Measurements from ENCODE around the gene PLTP.
"Not testable (repeated sequence)": the region's sequence is repeated elsewhere in the genome, so short reads cannot be mapped to it uniquely, and the experiment has no call there.

The PLTP gene

DNA sequence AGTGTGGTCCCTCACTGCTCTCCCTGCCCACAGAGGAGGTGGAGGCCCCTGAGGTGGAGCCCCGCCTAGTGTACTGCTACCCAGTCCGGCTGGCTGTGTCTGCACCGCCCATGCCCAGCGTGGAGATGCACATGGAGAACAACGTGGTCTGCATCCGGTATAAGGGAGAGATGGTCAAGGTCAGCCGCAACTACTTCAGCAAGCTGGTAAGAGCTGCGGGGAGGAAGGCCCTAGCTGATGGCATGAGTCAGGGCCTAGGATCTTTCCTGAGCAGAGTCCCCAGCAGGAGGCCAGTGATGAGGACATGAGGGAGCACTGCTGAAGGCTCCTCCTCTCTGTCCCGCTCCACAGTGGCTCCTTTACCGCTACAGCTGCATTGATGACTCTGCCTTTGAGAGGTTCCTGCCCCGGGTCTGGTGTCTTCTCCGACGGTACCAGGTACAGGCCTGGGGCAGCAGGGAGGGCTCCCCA lies 33.8 kb upstream of the PLTP start:
- no peak for DNase-seq (ENCODE audit: low read depth, low spot score)
- no peak overlapping the region for H3K27ac ChIP-seq

DNA sequence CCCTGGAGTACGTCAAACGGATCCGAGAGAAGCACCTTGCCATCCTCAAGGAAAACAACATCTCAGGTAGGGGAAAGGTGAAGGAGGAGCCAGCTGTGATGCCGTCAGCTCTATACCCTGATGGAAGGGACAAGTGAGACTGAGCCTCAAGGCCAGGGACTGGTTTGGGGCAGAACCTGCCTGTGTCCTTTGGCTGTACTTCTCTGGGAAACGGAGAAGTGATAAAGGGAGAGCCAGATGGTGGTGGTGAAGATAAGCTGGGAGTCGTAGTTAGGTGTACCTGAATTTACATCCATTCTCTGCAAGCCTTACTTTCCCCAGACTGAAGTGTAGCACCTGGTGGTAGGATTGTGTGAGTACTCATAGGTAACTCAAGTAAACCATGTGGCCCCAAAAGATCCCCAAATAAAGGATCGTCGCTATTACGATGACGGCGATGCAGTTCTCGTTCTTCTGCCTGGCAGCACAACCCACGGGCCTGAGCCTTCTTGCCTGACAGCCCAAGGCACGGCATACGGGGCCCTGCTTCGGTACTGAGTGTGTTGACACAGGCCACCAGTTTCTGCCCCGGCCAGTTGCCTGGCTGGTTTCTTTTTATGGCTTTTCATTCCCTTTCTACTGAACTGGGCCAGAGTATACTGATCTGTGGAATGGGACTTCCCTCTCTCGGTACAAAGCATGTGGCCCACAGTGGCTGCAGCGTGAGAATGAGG lies 33.2 kb upstream of the PLTP start:
- DNase-seq (ENCODE audit: low read depth, low spot score), result no peak
- peak overlapping the region; percentile 40 for H3K27ac ChIP-seq

DNA sequence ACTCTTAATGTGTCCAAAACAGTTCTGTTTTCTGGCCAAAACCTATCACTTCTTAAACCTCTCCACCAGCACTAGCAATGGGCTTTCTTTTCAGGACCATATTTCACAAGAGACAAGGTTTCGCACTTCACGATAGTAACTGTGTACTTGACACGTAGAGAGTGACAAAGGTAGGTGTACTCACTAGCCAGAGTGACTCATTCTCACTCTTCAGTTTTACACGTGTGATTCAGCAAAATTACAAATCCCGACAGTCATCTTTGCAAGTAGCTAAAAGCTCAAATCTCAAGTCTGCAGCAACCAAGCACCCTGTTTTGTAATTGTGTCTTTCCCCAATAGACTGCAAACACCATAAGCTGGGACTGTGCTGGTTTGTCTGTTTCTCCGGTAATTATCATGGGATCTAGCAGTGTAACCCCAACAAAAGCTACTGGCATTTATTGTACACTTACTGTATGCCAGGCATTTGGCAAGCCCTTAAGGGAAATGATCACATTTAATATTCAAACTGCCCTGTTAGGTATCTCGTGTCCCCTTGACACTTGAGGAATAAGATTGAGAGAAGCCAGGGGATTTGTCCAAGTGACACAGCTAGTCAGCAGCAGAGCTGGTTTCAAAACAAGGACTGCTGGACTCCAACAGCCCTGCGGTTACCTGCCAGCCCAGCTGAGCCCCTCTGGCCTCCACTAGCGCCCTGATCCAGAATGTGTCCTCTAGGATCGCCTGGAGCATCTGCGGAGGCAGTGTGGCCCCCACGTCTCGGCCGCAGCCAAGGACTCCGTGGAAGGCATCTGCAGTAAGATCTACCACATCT lies 32.4 kb upstream of the PLTP start:
- DNase-seq (ENCODE audit: low read depth, low spot score), result peak; percentile 73
- peak overlapping the region; percentile 40 for H3K27ac ChIP-seq

DNA sequence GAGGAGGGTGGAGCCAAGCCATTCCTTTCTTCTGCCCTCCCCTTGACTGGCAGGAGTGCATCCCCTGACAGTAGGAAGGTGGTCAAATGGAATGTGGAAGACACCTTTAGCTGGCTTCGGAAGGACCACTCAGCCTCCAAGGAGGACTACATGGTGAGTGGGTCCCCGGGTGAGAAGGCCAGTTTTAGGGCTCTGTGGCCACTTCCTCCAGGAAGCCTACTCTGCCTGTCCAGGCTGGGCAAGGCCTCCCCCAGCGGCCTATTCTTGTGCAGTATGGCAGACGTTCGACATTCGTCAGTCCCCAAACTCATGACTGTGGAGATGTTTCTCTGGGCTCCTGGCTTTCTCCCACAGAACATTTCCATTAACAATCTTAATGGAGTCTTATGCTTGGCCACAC lies 31.7 kb upstream of the PLTP start:
- DNase-seq (ENCODE audit: low read depth, low spot score), result no peak
- H3K27ac ChIP-seq, result peak overlapping the region; percentile 40

DNA sequence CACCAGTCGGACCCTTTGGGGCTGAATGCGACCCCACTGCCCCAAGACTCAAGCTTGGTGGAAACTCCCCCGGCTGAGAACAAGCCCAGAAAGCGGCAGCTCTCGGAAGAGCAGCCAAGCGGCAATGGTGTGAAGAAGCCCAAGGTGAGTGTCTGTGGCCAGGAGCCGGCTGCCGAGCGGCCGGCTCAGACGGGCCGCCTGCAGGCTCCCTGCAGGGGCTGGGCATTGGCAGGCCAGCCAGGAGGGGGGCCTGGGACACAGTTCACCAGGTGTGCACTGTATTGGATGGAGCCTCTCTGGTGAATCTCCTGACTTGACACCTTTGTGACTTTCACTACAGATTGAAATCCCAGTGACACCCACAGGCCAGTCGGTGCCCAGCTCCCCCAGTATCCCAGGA lies 28.5 kb upstream of the PLTP start:
- DNase-seq (ENCODE audit: low read depth, low spot score), result no peak
- H3K27ac ChIP-seq, result no peak overlapping the region

DNA sequence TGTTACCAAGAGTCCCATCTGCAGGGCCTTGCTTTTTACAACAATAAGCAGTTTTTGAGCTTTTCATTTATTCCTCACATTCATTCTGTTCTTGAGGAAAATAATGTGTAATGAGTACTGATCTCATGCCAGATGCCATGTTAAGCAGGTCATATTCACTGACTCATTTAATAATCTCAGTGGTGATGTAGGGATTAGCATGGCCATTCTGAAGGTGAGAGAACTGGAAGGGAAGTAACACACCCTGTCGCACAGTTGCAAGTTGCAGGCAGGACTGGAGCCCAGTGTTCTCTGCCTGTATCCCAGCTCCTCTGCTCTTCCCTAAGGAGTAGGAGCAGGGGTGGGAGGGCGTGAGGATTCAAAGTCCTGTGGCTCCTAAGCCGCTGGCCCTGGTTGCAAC lies 28.1 kb upstream of the PLTP start:
- DNase-seq (ENCODE audit: low read depth, low spot score), result no peak
- H3K27ac ChIP-seq, result no peak overlapping the region

DNA sequence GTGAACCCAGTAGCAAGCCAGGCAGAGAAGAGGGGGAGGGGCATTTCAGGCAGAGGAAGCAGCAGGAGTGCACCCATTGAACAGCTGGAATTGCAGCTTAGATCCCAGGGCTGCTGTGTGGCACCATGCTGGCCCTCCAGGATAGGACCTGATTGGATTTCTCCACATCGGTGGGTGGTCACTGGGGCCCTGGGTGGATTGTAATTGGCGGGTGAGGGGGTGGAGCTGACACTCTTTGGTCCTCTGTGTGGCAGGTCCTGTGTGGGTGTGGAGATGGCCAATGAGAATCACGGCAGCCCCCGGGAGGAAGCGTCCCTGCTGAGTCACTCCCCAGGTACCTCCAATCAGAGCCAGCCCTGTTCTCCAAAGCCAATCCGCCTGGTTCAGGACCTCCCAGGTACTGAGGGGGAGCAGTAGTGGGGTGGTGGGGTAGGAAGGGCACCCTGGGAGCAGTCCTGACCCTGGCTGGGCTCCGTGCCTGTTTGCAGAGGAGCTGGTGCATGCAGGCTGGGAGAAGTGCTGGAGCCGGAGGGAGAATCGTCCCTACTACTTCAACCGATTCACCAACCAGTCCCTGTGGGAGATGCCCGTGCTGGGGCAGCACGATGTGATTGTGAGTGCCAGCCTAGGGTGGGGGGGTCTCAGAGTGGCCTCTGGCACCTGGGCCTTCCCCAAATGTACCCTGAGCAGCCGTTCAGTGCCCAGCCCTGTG lies 26.9 kb upstream of the PLTP start:
- no peak overlapping the region for H3K27ac ChIP-seq
- DNase-seq (ENCODE audit: low read depth, low spot score), result no peak

DNA sequence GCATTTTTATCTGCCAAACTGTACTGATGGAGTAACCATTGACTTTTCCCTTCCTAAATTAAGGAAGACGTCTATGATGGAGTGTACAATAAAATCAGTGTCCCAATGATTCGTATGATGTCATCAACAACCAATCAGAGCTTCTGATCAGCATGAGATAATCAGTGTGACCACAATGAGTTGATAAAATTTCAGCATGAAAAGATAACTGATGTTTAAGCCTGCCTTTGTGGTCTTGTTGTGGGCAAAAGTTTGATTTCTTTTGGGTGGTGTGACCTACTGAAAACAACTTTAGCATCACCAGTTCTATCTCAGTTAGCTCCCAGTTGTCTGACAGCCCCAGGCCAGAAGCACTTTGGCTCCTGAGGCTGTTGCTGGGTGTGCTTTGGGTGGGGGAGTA lies 25.8 kb upstream of the PLTP start:
- DNase-seq (ENCODE audit: low read depth, low spot score), result no peak
- H3K27ac ChIP-seq, result no peak overlapping the region

DNA sequence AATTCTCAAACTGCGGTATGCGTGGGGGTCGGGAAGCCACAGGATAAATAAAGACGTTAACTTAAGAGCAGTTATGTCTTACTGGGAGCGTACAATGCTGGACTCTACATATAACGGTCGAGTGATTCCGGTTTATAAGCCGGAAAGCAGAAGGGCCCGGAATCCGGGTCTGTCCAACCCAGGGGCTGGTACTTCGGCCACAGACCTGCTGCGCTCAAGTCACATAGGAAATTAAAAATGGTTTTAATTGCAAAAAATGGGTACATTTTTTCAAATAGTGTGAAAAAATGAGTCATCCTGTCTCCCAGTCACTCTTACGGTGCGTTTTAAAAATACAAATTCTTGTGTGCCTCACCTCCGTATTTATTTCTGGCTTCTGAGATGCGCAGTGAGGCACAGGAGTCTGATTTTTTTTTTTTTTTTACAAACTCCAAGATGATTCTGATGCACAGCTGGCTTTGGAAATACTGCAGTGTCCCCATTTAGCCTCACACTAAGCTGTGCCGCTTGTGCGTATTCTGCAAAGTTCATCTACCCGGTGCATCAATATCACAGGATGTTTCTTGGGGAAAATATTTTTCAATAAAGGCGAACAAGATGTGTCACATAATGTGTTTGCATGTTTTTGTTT lies 23.6 kb upstream of the PLTP start:
- H3K27ac ChIP-seq, result peak overlapping the region; percentile 97
- DNase-seq (ENCODE audit: low read depth, low spot score), result no peak

DNA sequence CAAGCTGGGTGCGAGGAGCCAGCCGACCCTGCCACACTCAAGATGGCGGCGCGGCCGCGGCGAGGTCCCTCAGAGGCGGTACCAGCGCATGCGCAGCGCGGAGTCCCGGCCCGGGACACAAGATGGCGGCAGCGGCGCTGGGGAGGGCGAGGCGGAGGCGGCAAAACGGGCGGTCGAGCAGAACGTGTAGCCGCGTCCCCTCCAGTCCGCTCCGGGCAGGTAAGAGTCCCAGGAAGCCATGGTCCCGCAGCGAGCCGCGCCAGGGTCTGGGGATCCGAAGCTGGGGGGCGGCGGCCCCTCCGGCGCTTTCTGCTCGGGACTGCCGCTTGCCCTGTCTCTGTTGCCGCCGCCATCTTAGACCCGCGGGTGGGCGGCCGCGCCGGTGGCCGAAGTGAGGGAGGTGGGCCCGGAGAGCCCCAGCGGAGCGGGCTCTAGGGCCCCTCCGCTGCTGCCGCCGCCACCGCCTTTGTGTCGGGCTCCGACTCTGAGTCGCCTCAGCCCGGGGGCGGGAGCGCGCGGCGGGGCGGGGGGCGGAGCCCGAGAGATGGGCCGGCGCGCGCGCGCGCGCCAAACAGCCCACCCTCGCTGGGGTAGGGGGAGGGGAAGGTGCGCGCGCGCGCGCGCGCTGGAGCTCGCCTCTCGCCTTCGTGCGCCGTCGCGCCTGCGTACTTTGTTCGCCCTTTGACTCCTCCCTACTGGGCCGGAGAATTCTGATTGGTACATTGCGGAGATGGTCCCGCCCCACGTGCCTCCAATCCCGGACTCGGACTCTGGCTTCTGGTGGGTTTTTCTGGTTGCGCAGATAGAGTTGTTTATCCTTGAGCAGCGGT lies 22.8 kb upstream of the PLTP start, which contains the start of gene PCIF1:
Gene PCIF1, plus strand, starts transcription at position 98 of the 830 bp plus-strand sequence. CDS start 4,317 bp downstream, outside the sequence.
- H3K27ac ChIP-seq, result peak within 1 kb of the TSS; percentile 97
- DNase-seq (ENCODE audit: low read depth, low spot score), result peak; percentile 62

DNA sequence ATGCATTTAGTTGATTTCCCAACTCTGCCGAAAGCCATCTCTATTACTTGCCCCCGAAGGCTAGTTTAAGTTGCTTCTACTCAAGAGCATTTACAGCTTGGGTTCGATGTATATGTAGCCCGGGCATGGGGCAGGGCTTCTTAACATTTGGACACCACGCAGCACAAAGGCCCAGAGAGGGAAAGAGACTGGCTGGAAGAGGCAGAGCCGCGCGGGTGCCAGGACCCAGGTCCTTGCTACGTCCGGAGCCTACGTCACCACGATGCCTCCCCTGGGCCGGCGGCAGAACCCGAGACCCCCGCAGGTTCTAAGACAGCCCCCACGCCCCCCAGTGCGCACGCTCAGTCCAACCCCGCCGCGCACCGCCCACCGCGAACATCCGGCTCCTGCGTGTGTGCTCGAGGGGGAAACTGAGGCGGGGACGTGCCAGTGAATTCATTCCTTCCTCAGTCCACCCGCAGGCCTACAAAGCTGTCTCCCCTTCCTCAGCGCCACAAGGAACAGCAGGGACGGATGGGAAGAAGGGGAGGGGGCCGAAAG lies 22.2 kb upstream of the PLTP start:
- DNase-seq (ENCODE audit: low read depth, low spot score), result no peak
- H3K27ac ChIP-seq, result peak overlapping the region; percentile 97

DNA sequence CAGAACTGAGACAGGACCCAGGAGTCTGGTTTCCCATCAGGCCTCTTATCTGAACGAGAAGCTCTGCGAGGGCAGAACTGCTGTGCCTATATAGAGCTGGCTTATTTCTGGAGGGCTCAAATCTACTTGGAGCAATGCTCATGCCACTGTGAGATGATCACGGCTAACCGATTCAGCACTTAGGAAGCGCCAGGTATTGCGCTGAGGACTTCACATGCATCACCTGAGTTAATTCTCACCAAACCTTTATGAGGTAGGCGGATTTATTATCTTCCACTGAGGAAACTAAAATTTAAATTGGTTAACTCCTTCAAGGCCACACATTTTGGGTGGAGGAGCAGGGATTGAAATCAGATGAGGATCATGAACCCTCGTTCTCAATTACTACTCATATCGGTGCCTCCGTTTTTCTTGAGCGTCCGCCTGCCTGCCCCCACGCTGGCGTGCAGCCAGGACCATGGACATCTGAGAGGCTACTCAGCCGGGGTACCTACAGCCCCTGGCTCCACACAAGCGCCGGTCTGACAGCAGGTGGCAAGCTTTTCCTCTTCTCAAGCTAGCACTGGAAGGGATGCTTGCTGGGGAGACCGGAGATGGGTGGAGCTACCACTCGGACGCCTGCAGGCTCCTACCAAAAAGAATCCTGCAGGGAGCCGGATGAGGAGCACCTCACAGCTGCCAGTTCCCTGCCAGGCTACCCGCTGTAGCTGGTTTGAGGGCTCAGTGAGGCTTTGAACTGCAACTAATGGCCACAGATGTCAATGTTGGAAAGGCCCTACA lies 21.5 kb upstream of the PLTP start:
- no peak for DNase-seq (ENCODE audit: low read depth, low spot score)
- peak overlapping the region; percentile 97 for H3K27ac ChIP-seq

DNA sequence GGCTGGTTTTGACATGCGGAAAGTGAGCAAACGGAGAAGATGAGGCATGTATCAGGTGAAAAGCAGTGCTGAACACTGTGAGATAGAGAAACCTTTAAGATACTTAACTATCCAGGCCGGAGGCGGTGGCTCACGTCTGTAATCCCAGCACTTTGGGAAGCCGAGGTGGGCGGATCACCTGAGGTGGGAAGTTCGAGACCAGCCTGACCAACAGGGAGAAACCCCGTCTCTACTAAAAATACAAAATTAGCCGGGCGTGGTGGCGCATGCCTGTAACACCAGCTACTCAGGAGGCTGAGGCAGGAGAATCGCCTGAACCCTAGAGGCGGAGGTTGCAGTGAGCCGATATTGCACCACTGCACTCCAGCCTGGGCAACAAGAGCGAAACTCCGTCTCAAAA lies 19.7 kb upstream of the PLTP start:
- not testable (repeated sequence) for H3K27ac ChIP-seq; DNase-seq (ENCODE audit: low read depth, low spot score)

DNA sequence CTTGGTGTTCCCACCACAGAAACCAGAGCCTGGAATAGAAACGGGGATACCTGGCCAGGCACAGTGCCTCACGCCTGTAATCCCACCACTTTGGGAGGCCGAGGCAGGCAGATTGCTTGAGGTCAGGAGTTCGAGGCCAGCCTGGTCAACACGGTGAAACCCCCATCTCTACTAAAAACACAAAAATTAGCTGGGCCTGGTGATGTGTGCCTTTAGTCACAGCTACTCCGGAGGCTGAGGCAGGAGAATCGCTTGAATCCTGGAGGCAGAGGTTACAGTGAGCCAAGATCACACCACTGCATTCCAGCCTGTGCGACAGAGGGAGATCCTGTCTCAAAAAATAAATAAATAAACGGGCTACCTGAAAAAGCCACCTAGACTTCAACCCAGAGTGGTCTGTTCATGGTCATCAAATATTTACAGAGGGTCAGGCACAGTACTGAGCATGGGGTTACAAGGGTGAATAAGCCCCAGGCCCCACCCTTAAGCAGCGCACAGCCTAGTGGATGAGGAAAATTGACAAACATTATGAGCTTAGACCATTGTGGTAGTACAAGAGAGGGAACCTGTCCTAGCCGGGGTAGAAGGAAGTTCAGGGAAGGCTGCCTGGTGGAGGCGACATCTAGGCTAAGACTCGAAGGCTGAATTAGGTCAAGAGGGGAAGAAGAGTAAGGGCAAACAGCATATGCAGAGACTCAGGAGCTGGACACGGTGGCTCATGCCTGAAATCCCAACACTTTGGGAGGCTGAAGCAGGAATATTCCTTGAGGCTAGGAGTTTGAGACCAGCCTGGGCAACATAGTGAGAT lies 15.3 kb upstream of the PLTP start:
- no peak overlapping the region for H3K27ac ChIP-seq
- no peak for DNase-seq (ENCODE audit: low read depth, low spot score)

DNA sequence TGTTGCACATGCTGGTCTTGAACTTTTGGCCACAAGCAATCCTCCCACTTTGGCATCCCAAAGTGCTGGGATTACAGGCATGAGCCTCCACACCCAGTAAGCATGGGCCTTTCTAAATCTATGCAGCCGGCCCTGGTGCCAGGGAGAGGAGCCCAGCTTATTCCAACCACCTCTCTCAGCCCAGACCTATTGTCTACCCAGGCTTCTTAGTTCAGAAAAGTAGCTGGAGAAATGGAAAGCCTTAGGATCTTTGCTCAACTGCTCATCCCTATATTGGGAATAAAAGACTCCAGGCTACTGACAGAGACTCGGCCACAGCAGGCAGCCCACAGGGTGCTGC lies 14.7 kb upstream of the PLTP start:
- no peak overlapping the region for H3K27ac ChIP-seq
- no peak for DNase-seq (ENCODE audit: low read depth, low spot score)

DNA sequence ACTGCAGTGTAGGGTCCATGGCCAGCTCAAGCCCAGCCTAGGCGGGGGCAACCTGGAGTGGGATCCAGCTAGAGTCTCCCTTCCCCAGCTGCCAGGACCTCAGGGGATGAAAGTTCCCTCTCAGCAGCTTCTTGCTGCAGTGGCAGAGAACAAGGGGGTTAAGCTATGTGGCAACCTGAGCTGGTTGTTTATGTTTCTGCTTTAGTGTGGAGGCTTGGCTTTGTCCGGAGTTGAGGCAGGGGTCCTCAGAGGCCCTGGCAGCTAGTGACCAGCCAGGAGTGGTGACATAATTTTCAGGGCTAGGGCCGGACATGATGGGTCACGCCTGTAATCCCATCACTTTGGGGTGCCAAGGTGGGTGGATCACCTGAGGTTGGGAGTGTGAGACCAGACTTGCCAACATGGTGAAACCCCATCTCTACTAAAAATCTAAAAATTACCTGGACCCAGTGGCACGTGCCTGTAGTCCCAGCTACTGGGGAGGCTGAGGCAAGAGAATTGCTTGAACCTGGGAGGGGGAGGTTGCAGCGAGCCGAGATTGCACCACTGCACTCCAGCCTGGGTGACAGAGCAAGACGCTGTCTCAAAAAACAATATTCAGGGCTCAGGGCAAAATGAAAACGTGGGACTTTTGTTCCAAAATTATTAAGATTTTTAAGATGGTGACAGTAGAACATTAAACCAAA lies 14.0 kb upstream of the PLTP start:
- no peak overlapping the region for H3K27ac ChIP-seq

More for the DNA sequence above, 14.0 kb upstream of the PLTP start:
- DNase-seq (ENCODE audit: low read depth, low spot score), result no peak
